Gastrocnemius medialis (tissue), 4 donors: ENCODE measurements around the gene AHI1.

ENCODE experiments used
- CTCF ChIP-seq, 5 experiments: fragments of 450-650 bp in 3 of 5; fragments of 200-600 bp in 2 of 5; sonication (generic) in 2 of 5; IDR thresholded peaks in 4 of 5; conservative IDR thresholded peaks in 1 of 5; 1 replicate in 4 of 5; 2 replicates in 1 of 5; pipeline ENCODE4 v1.5.1; 2016 to 2019; ENCODE audit warnings: antibody characterized with exemption in 5 of 5, mild to moderate bottlenecking in 3 of 5, moderate library complexity in 3 of 5
- POLR2A ChIP-seq, 2 donors: fragments of 450-650 bp; IDR thresholded peaks; one replicate each; pipeline ENCODE4 v1.6.1; 2017; ENCODE audit warnings: antibody characterized with exemption in 2 of 2, mild to moderate bottlenecking in 2 of 2, moderate library complexity in 2 of 2

GRCh38 chr6:135233686-135234491 is 263.7 kb downstream of the AHI1 start:
- TF ChIP-seq CTCF (IDR thresholded peaks at IDR 0.05 in 4 of 5, conservative IDR thresholded peaks at IDR 0.05 in 1 of 5) (no peak), POLR2A (IDR thresholded peaks at IDR 0.05) (no peak)
